Hematopoietic multipotent progenitor cell treated with erythropoietin and hydrocortisone succinate and interleukin-3 and kit ligand, for 17 days (in vitro differentiated cells): ENCODE measurements around the gene MT1H.
"Not testable (repeated sequence)": the region's sequence is repeated elsewhere in the genome, so short reads cannot be mapped to it uniquely, and the experiment has no call there.

Experiments
- DNase-seq: peaks from one replicate; pipeline ENCODE4 v3.0.0-alpha.2; 2015; ENCODE audit warnings: low spot score

Gene MT1H

DNA sequence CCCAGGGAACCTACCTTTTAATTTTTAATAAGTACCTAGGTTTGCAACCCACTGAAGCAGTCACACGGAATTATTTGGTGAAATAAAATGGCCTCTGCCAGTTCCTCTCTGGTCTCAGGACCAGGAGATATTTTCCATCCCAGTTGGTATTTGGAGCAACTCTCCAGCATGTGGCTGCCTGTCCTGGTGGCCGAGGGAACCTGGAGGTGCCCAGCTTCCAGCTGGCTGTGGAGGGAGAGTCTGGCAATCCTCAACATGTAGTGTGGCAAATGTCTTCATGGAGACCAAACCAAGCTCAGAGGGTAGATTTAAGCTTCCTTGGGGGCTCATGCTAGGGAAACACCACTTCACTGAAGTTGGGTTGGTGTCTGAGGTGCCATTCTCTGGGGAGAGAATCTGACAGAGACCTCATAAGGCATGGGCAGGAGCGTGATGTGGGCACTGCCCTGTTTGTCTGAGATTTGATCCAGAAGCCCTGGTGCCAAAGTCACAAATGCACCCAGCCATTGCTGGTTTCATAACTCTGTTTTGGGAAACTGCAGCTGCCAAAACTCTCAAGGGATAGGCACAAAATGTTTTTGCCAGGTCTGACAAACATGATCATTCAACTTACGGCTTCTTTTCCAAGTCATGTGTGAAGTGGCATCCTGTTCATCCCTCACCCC, 15.4 kb downstream of the MT1H start:
- DNase-seq = no peak

GRCh38 chr16:56686758-56687157, 17.1 kb downstream of the MT1H start:
- no peak for DNase-seq

- no peak for DNase-seq
Measured at GRCh38 chr16:56688762-56689161, 19.1 kb downstream of the MT1H start.

DNA sequence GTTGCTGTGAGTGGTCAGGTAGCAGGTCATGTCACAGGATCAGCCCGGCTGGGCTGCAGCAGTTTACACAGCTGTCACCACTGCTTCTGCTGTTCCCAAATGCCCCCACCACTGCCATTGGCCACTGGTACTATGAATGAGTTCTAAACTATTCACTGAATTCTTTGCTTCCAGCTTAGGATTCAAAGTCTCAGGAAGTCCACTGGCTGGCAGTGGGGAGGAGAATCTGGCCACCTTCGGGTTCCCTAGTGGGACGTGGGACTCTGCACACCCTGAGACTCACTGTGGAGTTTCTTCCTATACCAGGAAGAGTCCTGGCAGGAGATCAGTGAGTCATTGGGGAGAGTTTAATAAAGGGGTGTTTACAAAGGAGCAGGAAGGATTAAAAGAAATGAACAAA, 19.6 kb downstream of the MT1H start:
- DNase-seq = no peak

DNA sequence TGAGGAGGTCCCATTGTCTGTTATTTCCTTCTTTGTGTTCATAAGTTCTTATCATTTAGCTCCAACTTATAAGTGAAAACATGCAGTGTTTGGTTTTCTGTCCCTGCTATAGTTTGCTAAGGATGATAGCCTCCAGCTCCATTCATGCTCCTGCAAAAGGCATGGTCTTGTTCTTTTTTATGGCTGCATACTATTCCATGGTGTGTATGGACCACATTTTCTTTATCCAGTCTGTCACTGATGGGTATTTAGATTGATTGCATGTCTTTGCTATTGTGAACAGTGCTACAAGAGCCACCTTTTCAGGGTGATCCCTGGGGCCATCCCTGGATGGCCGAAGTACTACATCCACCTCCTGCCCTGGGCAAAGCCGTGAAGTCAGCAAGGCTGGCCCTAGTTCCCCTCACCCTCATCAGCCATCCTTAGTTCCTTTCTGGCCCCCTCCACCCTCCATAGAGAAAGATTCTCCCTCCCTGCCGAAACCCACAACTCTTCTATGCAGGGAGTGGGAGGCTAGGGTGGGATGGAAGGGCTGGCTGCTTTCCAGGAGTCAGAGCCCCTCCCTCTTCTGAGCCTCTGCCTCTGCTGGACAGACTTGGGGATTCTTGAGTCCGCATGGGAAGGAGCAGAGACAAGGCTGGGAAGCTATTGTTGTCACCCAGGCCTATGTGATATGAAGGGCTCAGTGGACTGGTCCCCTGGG, 21.0 kb downstream of the MT1H start:
- no peak for DNase-seq

- no peak for DNase-seq
Measured at GRCh38 chr16:56691885-56692284, 22.3 kb downstream of the MT1H start.

GRCh38 chr16:56695246-56695645, 25.6 kb downstream of the MT1H start:
- DNase-seq = no peak

GRCh38 chr16:56697456-56698155, 28.0 kb downstream of the MT1H start:
- no peak for DNase-seq

GRCh38 chr16:56700195-56700594, 30.6 kb downstream of the MT1H start:
- no peak for DNase-seq

GRCh38 chr16:56700631-56701030, 31.0 kb downstream of the MT1H start:
- no peak for DNase-seq

DNA sequence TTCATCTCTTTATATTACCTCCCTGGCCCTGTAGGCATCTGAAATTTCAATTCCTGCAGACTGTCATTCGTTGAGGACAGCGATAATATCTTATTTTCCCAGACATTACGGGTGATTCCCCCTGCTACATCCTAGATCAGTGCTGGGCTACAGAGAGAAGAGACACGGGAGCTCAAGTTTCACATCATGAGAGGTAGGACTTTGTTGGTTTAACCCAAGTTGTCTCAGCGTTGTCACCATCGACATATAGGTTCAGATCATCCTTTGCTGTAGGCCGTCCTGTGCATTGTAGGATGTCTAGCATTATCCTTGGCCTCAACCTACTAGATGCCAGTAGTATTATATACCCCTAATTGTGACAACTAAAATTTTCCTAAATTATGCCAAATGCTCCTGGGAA, 31.9 kb downstream of the MT1H start:
- DNase-seq = no peak

DNA sequence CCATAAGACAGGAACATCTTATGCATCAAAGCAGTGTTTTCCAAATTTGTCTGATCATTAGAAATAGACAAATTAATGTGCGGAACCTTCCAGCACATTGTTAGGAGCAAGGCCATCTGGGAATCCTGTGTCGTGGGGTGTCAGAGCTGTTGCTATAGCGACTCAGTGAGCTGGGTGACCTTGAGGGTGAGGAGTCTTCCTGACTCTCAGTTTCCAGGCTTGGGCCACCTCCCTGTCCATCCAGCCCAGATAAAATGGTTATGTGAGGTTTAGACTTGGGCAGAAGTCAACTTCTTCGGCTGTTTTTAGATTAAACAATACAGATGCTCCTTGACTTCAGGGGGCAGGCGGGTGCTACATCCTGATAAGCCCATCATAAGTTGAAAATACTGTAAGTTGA, 33.2 kb downstream of the MT1H start:
- DNase-seq = no peak

- DNase-seq = no peak
Measured at GRCh38 chr16:56708525-56709442, 39.2 kb downstream of the MT1H start.

DNA sequence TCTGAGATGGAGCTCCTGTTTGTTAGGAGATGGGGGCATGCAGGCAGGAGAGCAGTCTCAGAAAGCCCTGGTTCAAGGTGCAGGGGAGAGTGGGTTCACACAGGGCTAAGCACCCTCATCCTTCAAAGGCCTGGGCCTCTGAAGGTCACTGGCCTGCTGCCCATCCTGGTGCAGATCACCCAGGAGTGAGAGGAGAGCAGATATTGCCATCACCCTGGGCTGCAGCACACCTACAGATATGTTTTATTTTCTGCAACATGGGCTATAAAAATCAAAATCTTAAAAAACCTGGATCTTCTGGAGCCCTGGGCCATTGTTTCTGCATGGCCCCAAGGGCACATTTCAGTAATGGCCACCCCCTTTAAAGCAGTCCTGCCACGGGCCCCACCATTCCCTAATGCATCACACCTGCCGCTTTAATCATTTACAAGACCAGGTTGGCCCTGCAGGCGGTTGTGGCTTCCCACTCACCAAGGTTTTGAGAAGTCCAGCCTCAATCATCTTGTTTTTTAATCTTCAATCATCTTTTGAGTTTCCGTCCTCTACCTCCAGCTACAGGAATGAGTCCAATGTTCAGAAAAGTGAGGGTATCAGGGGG, 39.9 kb downstream of the MT1H start:
- no peak for DNase-seq

- DNase-seq = no peak
Measured at GRCh38 chr16:56710181-56710737, 40.6 kb downstream of the MT1H start.

DNA sequence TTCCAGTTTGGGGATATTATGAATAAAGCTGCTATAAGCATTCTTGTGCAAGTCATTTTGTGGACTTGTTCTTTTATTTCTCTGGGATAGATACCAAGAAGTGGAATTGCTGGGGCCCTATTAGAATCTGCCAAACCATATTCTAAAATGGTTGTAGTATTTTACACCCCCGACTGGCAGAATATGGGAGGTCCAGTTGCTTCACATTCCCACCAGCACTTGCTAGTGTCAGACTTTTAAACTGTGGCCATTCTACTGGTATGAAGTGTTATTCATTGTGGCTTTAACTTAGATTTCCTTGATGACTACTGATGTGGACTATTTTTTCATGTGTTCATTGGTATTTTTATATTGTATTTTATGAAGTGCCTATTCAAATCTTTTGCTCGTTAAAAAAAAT, 42.2 kb downstream of the MT1H start:
- no peak for DNase-seq

DNA sequence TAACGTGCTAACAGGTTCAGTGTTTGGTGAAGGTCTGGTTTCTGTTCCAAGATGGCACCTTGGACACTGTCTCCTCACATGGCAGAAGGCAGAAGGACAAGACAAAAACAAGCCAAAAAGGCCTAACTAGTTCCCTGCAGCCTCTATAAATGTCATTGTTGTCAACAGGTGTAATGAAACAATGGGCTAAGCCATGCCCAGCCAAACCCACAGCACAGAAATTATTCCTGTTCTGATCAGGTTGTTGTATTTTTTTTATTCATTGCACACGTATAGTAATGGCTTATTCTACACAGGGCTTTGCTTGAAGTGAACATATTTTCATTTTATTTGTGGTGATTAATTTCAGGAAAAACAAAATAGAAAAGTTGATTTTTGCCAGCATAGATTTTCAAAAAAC, 44.2 kb downstream of the MT1H start:
- DNase-seq = no peak

DNA sequence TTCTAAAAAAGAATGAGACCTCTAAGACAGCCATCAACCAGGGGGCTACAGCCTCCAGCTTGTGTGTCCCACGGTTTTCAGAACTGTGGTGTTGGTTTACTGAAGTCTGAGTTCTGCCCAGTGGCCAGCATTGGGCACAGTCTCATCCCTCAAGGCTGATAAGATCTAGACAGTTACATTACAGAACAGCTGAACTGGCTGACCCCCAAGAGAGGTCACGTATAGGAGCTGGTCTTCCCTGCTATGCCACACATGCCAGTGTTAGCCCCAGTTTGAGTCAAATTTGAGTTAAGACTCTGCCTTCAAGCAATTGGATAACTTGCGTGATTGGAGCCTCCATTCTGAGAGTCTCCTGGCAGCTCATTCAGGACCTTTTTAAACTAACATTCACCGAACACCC, 45.5 kb downstream of the MT1H start:
- DNase-seq = no peak

- no peak for DNase-seq
Measured at GRCh38 chr16:56716761-56717160, 47.1 kb downstream of the MT1H start.

- DNase-seq = not testable (repeated sequence)
Measured at GRCh38 chr16:56717532-56717931, 47.9 kb downstream of the MT1H start.
